H1 (cell line): ENCODE data around the gene FSCN2. TPM values are rescaled to one million over a fixed set of nuclear protein-coding genes. Genes with fewer than 3 reads are reported as not detected.
A peak's percentile ranks its signal among the peaks of the same experiment; 100 is the strongest.

Experiments used
- CHD2 ChIP-seq: IDR thresholded peaks from 2 replicates; pipeline ENCODE4 v1.6.1; 2012; ENCODE audit warnings: low read length, improper control_type of control experiment
- CHD7 ChIP-seq: fragments of 300-600 bp; sonication (generic); IDR thresholded peaks from 2 replicates; pipeline ENCODE4 v1.7.1; 2012; ENCODE audit warnings: low read length, moderate library complexity, mild to moderate bottlenecking, inconsistent platforms; ENCODE audit not compliant: insufficient replicate concordance
- E2F6 ChIP-seq: IDR thresholded peaks from 2 replicates; pipeline ENCODE4 v1.6.1; 2012; ENCODE audit warnings: inconsistent platforms
- HDAC6 ChIP-seq: IDR thresholded peaks from one replicate; pipeline ENCODE4 v1.7.1; 2012; ENCODE audit warnings: low read depth, mild to moderate bottlenecking, inconsistent platforms, low read length, moderate library complexity
- RFX5 ChIP-seq: IDR thresholded peaks from 2 replicates; pipeline ENCODE4 v1.6.1; 2011; ENCODE audit warnings: low read depth, low read length, improper control_type of control experiment, borderline replicate concordance
- SAP30 ChIP-seq: fragments of 300-600 bp; sonication (generic); IDR thresholded peaks from 2 replicates; pipeline ENCODE4 v1.7.1; 2012; ENCODE audit warnings: low read length, moderate library complexity, mild to moderate bottlenecking, inconsistent platforms; ENCODE audit not compliant: insufficient read depth, insufficient replicate concordance
- SIN3A ChIP-seq, 2 experiments: IDR thresholded peaks in 1 of 2; conservative IDR thresholded peaks in 1 of 2; 2 replicates each; pipeline ENCODE4 v1.6.1; 2011 to 2012; ENCODE audit warnings: low read length in 2 of 2, improper control_type of control experiment in 1 of 2, low read depth in 1 of 2, mild to moderate bottlenecking in 1 of 2
- SP4 ChIP-seq: IDR thresholded peaks from 2 replicates; pipeline ENCODE4 v1.6.1; 2012; ENCODE audit warnings: low read length, inconsistent platforms
- TAF7 ChIP-seq: optimal IDR thresholded peaks from 2 replicates; pipeline ENCODE3; 2011; ENCODE audit warnings: low read depth, mild to moderate bottlenecking, inconsistent platforms, low read length, moderate library complexity, borderline replicate concordance
- polyA plus RNA-seq, 7 experiments: library from polyadenylated mRNA; depleted of rRNA in 3 of 7; stranded (reverse) in 5 of 7; unstranded in 2 of 7; fragments of >200 nt in 5 of 7; fragments of 200-250 nt in 2 of 7; gene quantifications; 1 replicate in 5 of 7; 2 replicates in 1 of 7; 4 replicates in 1 of 7; pipeline versions ENCODE4 v1.2.1 to v1.2.3, GENCODE V29; 2011 to 2013; ENCODE audit warnings: missing spikeins in 2 of 7, mixed read lengths in 2 of 7
- total RNA-seq: library from RNA; stranded (reverse); fragmentation: NEBNext Ultra II Directional; extraction: Animal tissue kit (Norgen Biotek cat#: 25700); gene quantifications from 2 replicates; pipeline ENCODE4 v1.2.1, GENCODE V29; 2021

FSCN2 gene
- total and polyA plus RNA-seq, 2 of the 8 experiments (the other 6 are each of a cell fraction or from before 2014, with no cell fraction given) = 0.18 to 0.30 TPM

- no peak for TF ChIP-seq CHD7
- no peak for TF ChIP-seq SAP30
- no peak for TF ChIP-seq CHD2
- peak; percentile 69 for TF ChIP-seq TAF7
- TF ChIP-seq SIN3A (conservative IDR thresholded peaks at IDR 0.05 in 1 of 2, IDR thresholded peaks at IDR 0.05 in 1 of 2; ENCODE audit: low read depth in 1 of 2, low read length in 2 of 2) = peak in 1 of 2 experiments; percentile 21; a peak in 2 of 4 replicates
- no peak for TF ChIP-seq SP4
- TF ChIP-seq E2F6 = no peak; the same call in 1 of the 2 replicates
- TF ChIP-seq RFX5 = no peak
- no peak for TF ChIP-seq HDAC6
Measured at GRCh38 chr17:81552244-81553017, 24.3 kb downstream of the FSCN2 start, which contains the start of gene FAAP100 (continued).
